ENCODE results near the gene LFNG.

- TF ChIP-seq POLR2A (IDR thresholded peaks at IDR 0.05): no peak
- no peak for TF ChIP-seq CTCF (IDR thresholded peaks at IDR 0.05)
These were observed 20.4 kb upstream of the LFNG start for GRCh38 chr7:2499181-2499580.

Data from vagina (tissue), 2 donors.